H9 (cell line): ENCODE measurements around the gene IMPACT. TPM values are rescaled to one million over a fixed set of nuclear protein-coding genes. Genes with fewer than 3 reads are reported as not detected.

ENCODE experiments used
- DNase-seq: peaks from one replicate; pipeline ENCODE4 v3.0.0-alpha.2; 2017
- H2AFZ ChIP-seq: one replicate; pipeline ENCODE4 v1.6.1; 2013; ENCODE audit warnings: mild to moderate bottlenecking, low read length, control low read depth, moderate library complexity
- H2AK5ac ChIP-seq: 2 replicates; pipeline ENCODE4 v1.6.1; 2013; ENCODE audit warnings: low read length, control low read depth, mixed read lengths; ENCODE audit not compliant: insufficient read length
- H2BK120ac ChIP-seq: one replicate; pipeline ENCODE4 v1.6.1; 2013; ENCODE audit warnings: low read depth, mild to moderate bottlenecking, low read length, control low read depth, inconsistent platforms; ENCODE audit not compliant: poor library complexity, severe bottlenecking
- H2BK12ac ChIP-seq: 2 replicates; pipeline ENCODE4 v1.6.1; 2013; ENCODE audit warnings: low read length, control low read depth, mixed read lengths, low read depth; ENCODE audit not compliant: insufficient read length
- H2BK15ac ChIP-seq: 2 replicates; pipeline ENCODE4 v1.6.1; 2013; ENCODE audit warnings: low read depth, low read length, control low read depth
- H2BK20ac ChIP-seq: one replicate; pipeline ENCODE4 v1.6.1; 2013; ENCODE audit warnings: low read depth, mild to moderate bottlenecking, low read length, control low read depth, inconsistent platforms; ENCODE audit not compliant: poor library complexity, severe bottlenecking
- H2BK5ac ChIP-seq: 2 replicates; pipeline ENCODE4 v1.6.1; 2013; ENCODE audit warnings: low read length, control low read depth, mixed read lengths; ENCODE audit not compliant: insufficient read length
- H3K14ac ChIP-seq: 2 replicates; pipeline ENCODE4 v1.6.1; 2013; ENCODE audit warnings: low read length, control low read depth; ENCODE audit not compliant: insufficient read depth
- H3K18ac ChIP-seq: 2 replicates; pipeline ENCODE4 v1.6.1; 2013; ENCODE audit warnings: low read depth, mild to moderate bottlenecking, mixed read lengths, low read length, control low read depth; ENCODE audit not compliant: insufficient read length
- H3K23ac ChIP-seq: 2 replicates; pipeline ENCODE4 v1.6.1; 2013; ENCODE audit warnings: low read length, control low read depth, mixed read lengths, low read depth; ENCODE audit not compliant: insufficient read length
- H3K23me2 ChIP-seq: 2 replicates; pipeline ENCODE4 v1.6.1; 2013; ENCODE audit warnings: low read depth, mild to moderate bottlenecking, mixed read lengths, low read length, control low read depth; ENCODE audit not compliant: insufficient read length, poor library complexity, severe bottlenecking
- H3K27ac ChIP-seq: 2 replicates; pipeline ENCODE4 v1.5.1; 2013; ENCODE audit warnings: low read length, control low read depth, mixed read lengths, low read depth; ENCODE audit not compliant: insufficient read length
- H3K27me3 ChIP-seq: 2 replicates; pipeline ENCODE4 v1.6.1; 2013; ENCODE audit warnings: low read length, control low read depth, inconsistent platforms; ENCODE audit not compliant: insufficient read depth
- H3K4ac ChIP-seq: 2 replicates; pipeline ENCODE4 v1.6.1; 2013; ENCODE audit warnings: low read depth, mild to moderate bottlenecking, control low read depth, inconsistent platforms, low read length, moderate library complexity
- H3K4me1 ChIP-seq: 2 replicates; pipeline ENCODE4 v1.6.1; 2013; ENCODE audit warnings: low read length, control low read depth, inconsistent platforms; ENCODE audit not compliant: insufficient read depth
- H3K4me2 ChIP-seq: 2 replicates; pipeline ENCODE4 v1.6.1; 2013; ENCODE audit warnings: low read length, control low read depth, mixed read lengths; ENCODE audit not compliant: insufficient read length, insufficient read depth
- H3K56ac ChIP-seq: 2 replicates; pipeline ENCODE4 v1.6.1; 2013; ENCODE audit warnings: low read depth, mild to moderate bottlenecking, mixed read lengths, low read length, control low read depth; ENCODE audit not compliant: insufficient read length
- H3K79me1 ChIP-seq: 2 replicates; pipeline ENCODE4 v1.6.1; 2013; ENCODE audit warnings: low read depth, mild to moderate bottlenecking, moderate library complexity, low read length, control low read depth, inconsistent platforms; ENCODE audit not compliant: insufficient read depth, poor library complexity, severe bottlenecking
- H3K79me2 ChIP-seq: 2 replicates; pipeline ENCODE4 v1.6.1; 2013; ENCODE audit warnings: low read length, control low read depth, inconsistent platforms; ENCODE audit not compliant: insufficient read depth
- H3K9ac ChIP-seq: 2 replicates; pipeline ENCODE4 v1.6.1; 2013; ENCODE audit warnings: low read length, control low read depth, mixed read lengths; ENCODE audit not compliant: insufficient read length; ENCODE audit errors: extremely low read depth
- H3K9me3 ChIP-seq: one replicate; pipeline ENCODE4 v1.6.1; 2013; ENCODE audit warnings: low read depth, low read length, inconsistent platforms; ENCODE audit not compliant: control insufficient read depth
- H3T11ph ChIP-seq: one replicate; pipeline ENCODE4 v1.6.1; 2013; ENCODE audit warnings: mild to moderate bottlenecking, low read length, control low read depth, inconsistent platforms
- H4K20me1 ChIP-seq: one replicate; pipeline ENCODE4 v1.6.1; 2013; ENCODE audit not compliant: control insufficient read depth, insufficient read length, insufficient read depth
- H4K5ac ChIP-seq: 2 replicates; pipeline ENCODE4 v1.6.1; 2013; ENCODE audit warnings: low read depth, mild to moderate bottlenecking, mixed read lengths, low read length, control low read depth; ENCODE audit not compliant: insufficient read length
- H4K8ac ChIP-seq: replicated peaks from 2 replicates; pipeline ENCODE4 v1.6.1; 2013; ENCODE audit warnings: low read length, control low read depth, mixed read lengths, low read depth; ENCODE audit not compliant: insufficient read length
- H4K91ac ChIP-seq: 2 replicates; pipeline ENCODE4 v1.6.1; 2013; ENCODE audit warnings: low read depth, mild to moderate bottlenecking, moderate library complexity, mixed read lengths, low read length, control low read depth; ENCODE audit not compliant: insufficient read length
- H3K27ac Mint-ChIP-seq, 3 experiments: 2 replicates in 2 of 3; 3 replicates in 1 of 3; pipeline ENCODE4 v1.8.0; 2020 to 2021; ENCODE audit warnings: mixed read lengths in 3 of 3, mild to moderate bottlenecking in 1 of 3, moderate library complexity in 1 of 3
- H3K27me3 Mint-ChIP-seq: 2 replicates; pipeline ENCODE4 v1.8.0; 2021; ENCODE audit warnings: low read depth, mild to moderate bottlenecking, moderate library complexity, mixed read lengths
- H3K36me3 Mint-ChIP-seq, 3 experiments: 2 replicates in 2 of 3; 3 replicates in 1 of 3; pipeline ENCODE4 v1.8.0; 2020 to 2021; ENCODE audit warnings: low read depth in 3 of 3, mixed read lengths in 3 of 3; ENCODE audit not compliant: insufficient read depth in 1 of 3
- H3K4me1 Mint-ChIP-seq, 2 experiments: 2 replicates each; pipeline ENCODE4 v1.8.0; 2020; ENCODE audit warnings: mixed read lengths in 2 of 2
- H3K4me3 Mint-ChIP-seq, 2 experiments: 2 replicates in 1 of 2; 3 replicates in 1 of 2; pipeline ENCODE4 v1.8.0; 2020 to 2021; ENCODE audit warnings: mild to moderate bottlenecking in 2 of 2, mixed read lengths in 2 of 2, moderate library complexity in 1 of 2
- H3K9me3 Mint-ChIP-seq, 2 experiments: 2 replicates in 1 of 2; 3 replicates in 1 of 2; pipeline ENCODE4 v1.8.0; 2020; ENCODE audit warnings: mild to moderate bottlenecking in 2 of 2, mixed read lengths in 2 of 2, moderate library complexity in 1 of 2
- CTCF ChIP-seq: fragments of 200-600 bp; sonication (generic); conservative IDR thresholded peaks from 3 replicates; pipeline ENCODE4 v1.8.0; 2021; ENCODE audit warnings: antibody characterized with exemption, mild to moderate bottlenecking
- WGBS: extraction: QIAGEN DNeasy Blood & Tissue Kit; methylation state at CpG from one replicate; pipeline ENCODE4 v1.1.7; 2013; ENCODE audit warnings: missing lambda C conversion rate, low lambda C conversion rate, mixed read lengths; ENCODE audit not compliant: insufficient read length; ENCODE audit errors: extremely low coverage; 5-methylcytosine and 5-hydroxymethylcytosine counted together
- total RNA-seq: library from RNA; stranded (reverse); gene quantifications from 2 replicates; pipeline ENCODE4 v1.2.1, GENCODE V29; 2021

IMPACT gene
- total RNA-seq, 1 experiment from 2014 or later, result 41.9 TPM

GRCh38 chr18:24479371-24479770, 52.9 kb downstream of the IMPACT start:
- Histone ChIP-seq H3K23ac (no peak overlapping the region), H3K14ac (no peak overlapping the region), H3K56ac (no peak overlapping the region), H2AFZ (no peak overlapping the region), H2BK120ac (no peak overlapping the region), H2BK20ac (no peak overlapping the region), H3K27me3 (no peaks in the 10 kb centered on the region), H3K4me2 (no peak overlapping the region), H3K79me1 (no peaks in the 10 kb centered on the region), H3K18ac (no peak overlapping the region), H2AK5ac (no peak overlapping the region), H3K4me1 (no peaks in the 10 kb centered on the region), H4K8ac (no peak overlapping the region), H4K91ac (no peak overlapping the region), H2BK15ac (no peak overlapping the region), H4K5ac (no peak overlapping the region), H2BK5ac (no peak overlapping the region), H4K20me1 (no peaks in the 10 kb centered on the region), H3K27ac (no peak overlapping the region), H3K9me3 (no peaks in the 10 kb centered on the region), H3K4ac (no peak overlapping the region), H3K23me2 (no peaks in the 10 kb centered on the region), H3K79me2 (no peaks in the 10 kb centered on the region), H3T11ph (no peak overlapping the region), H3K9ac (no peak overlapping the region), H2BK12ac (no peak overlapping the region)
- Mint-ChIP-seq H3K36me3 (peaks cover 0 to 6% (median 0%) of the 10 kb centered on the region in 3 experiments; a peak in 2 of 7 replicates), H3K9me3 (peaks cover 3 to 7% of the 10 kb centered on the region in 2 experiments; a peak in 4 of 5 replicates), H3K27me3 (no peaks in the 10 kb centered on the region), H3K27ac (no peak overlapping the region; a peak in 1 of 7 replicates), H3K4me3 (no peak overlapping the region), H3K4me1 (no peaks in the 10 kb centered on the region)
- no peak for TF ChIP-seq CTCF
- no CpG with 5 or more reads among the region's 7 CpGs for WGBS
- DNase-seq, result no peak
